HL-60 (cell line): ENCODE results near the gene BMERB1.

ENCODE experiments used
- DNase-seq, 2 experiments: peaks; one replicate each; pipeline ENCODE4 v3.0.0-alpha.2; 2010 to 2020; ENCODE audit warnings: low read depth in 1 of 2, low spot score in 1 of 2
- H3K27ac ChIP-seq: fragments of 250-450 bp; sonication (Bioruptor Pico); replicated peaks from 2 replicates; pipeline ENCODE4 v1.5.1; 2020; ENCODE audit warnings: mild to moderate bottlenecking, moderate library complexity
- H3K27me3 ChIP-seq: fragments of 250-450 bp; sonication (Bioruptor Pico); 2 replicates; pipeline ENCODE4 v1.5.1; 2021; ENCODE audit warnings: mild to moderate bottlenecking, moderate library complexity; ENCODE audit not compliant: insufficient read depth, poor library complexity, severe bottlenecking
- H3K4me3 ChIP-seq: replicated peaks from 2 replicates; pipeline ENCODE4 v1.5.1; 2011; ENCODE audit warnings: mild to moderate bottlenecking, control low read depth, low read length; ENCODE audit not compliant: insufficient read depth
- CTCF ChIP-seq: IDR thresholded peaks from one replicate; pipeline ENCODE4 v1.5.1; 2011; ENCODE audit warnings: low read length, control low read depth, inconsistent platforms; ENCODE audit not compliant: insufficient read depth
- GABPA ChIP-seq: IDR thresholded peaks from 2 replicates; pipeline ENCODE4 v1.6.1; 2012; ENCODE audit warnings: low read depth
- POLR2AphosphoS5 ChIP-seq: IDR thresholded peaks from 2 replicates; pipeline ENCODE4 v1.6.1; 2012; ENCODE audit warnings: low read depth
- REST ChIP-seq: IDR thresholded peaks from 2 replicates; pipeline ENCODE4 v1.6.1; 2012; ENCODE audit warnings: low read depth; ENCODE audit not compliant: insufficient replicate concordance
- SPI1 ChIP-seq: IDR thresholded peaks from 2 replicates; pipeline ENCODE4 v1.6.1; 2012; ENCODE audit warnings: low read depth, mild to moderate bottlenecking, borderline replicate concordance

Gene BMERB1

GRCh38 chr16:15459791-15460190, 25.4 kb downstream of the BMERB1 start:
- no peak overlapping the region for H3K4me3 ChIP-seq
- TF ChIP-seq POLR2AphosphoS5, result no peak
- TF ChIP-seq SPI1, result no peak
- no peak for TF ChIP-seq CTCF
- no peak for TF ChIP-seq GABPA
- no peak for TF ChIP-seq REST
- no peak overlapping the region for H3K27ac ChIP-seq
- DNase-seq, result no peak
- H3K27me3 ChIP-seq, result peaks cover 3% of the 10 kb centered on the region

GRCh38 chr16:15460601-15461000, 26.2 kb downstream of the BMERB1 start:
- peaks cover 3% of the 10 kb centered on the region for H3K27me3 ChIP-seq
- no peak overlapping the region for H3K27ac ChIP-seq
- DNase-seq, result no peak
- H3K4me3 ChIP-seq, result no peak overlapping the region
- TF ChIP-seq SPI1 (no peak), POLR2AphosphoS5 (no peak)

- Histone ChIP-seq H3K27me3 (peaks cover 3% of the 10 kb centered on the region), H3K4me3 (no peak overlapping the region), H3K27ac (no peak overlapping the region)
- no peak for TF ChIP-seq GABPA
- no peak for TF ChIP-seq SPI1
- no peak for TF ChIP-seq CTCF
- no peak for TF ChIP-seq REST
- no peak for TF ChIP-seq POLR2AphosphoS5
- no peak for DNase-seq
Measured at GRCh38 chr16:15461376-15461775, 27.0 kb downstream of the BMERB1 start.

- no peak for TF ChIP-seq REST
- no peak for TF ChIP-seq POLR2AphosphoS5
- no peak for TF ChIP-seq SPI1
- TF ChIP-seq CTCF, result no peak
- no peak for TF ChIP-seq GABPA
- no peak for DNase-seq
- H3K4me3 ChIP-seq, result no peak overlapping the region
- H3K27me3 ChIP-seq, result peaks cover 3% of the 10 kb centered on the region
- no peak overlapping the region for H3K27ac ChIP-seq
Measured at GRCh38 chr16:15464401-15465186, 30.2 kb downstream of the BMERB1 start.
